H1 (cell line): ENCODE data around the gene PGBD5. TPM values are rescaled to one million over a fixed set of nuclear protein-coding genes. Genes with fewer than 3 reads are reported as not detected.

Experiments used
- CTCF ChIA-PET: fragments of 300-600 bp; sonication (Branson Sonifier 250); formaldehyde crosslinking; loops from one replicate; lab custom pipeline; 2021; ENCODE audit not compliant: partially characterized antibody; lab: Charles Lee
- POLR2A ChIA-PET: fragments of 300-600 bp; sonication (Branson Sonifier 250); formaldehyde crosslinking; loops from one replicate; lab custom pipeline; 2021; ENCODE audit warnings: inconsistent platforms; ENCODE audit not compliant: partially characterized antibody; lab: Charles Lee
- DNase-seq, 2 experiments: peaks; one replicate each; pipeline versions ENCODE4 v3.0.0 to v3.0.0-alpha.2; 2010 to 2022; ENCODE audit warnings: low spot score in 2 of 2, low read depth in 1 of 2, mixed read lengths in 1 of 2
- FAIRE-seq: peaks from 2 replicates; lab custom pipeline; 2011; peaks lifted over from hg19 to GRCh38; lab: Jason Lieb, UNC
- H2AFZ ChIP-seq: 2 replicates; pipeline ENCODE4 v1.8.1; 2012; ENCODE audit warnings: low read length, inconsistent platforms
- H2AK5ac ChIP-seq: 2 replicates; pipeline ENCODE4 v1.6.1; 2013; ENCODE audit warnings: low read depth, low read length
- H2BK120ac ChIP-seq: replicated peaks from 2 replicates; pipeline ENCODE3; 2013; ENCODE audit warnings: low read depth, low read length, inconsistent platforms
- H2BK12ac ChIP-seq: 2 replicates; pipeline ENCODE4 v1.6.1; 2013; ENCODE audit warnings: low read depth, low read length
- H2BK15ac ChIP-seq: 2 replicates; pipeline ENCODE4 v1.6.1; 2013; ENCODE audit warnings: low read length
- H2BK20ac ChIP-seq: 2 replicates; pipeline ENCODE4 v1.6.1; 2013; ENCODE audit warnings: low read length
- H2BK5ac ChIP-seq: 2 replicates; pipeline ENCODE4 v1.6.1; 2013; ENCODE audit warnings: low read depth, low read length
- H3K14ac ChIP-seq: 2 replicates; pipeline ENCODE4 v1.6.1; 2013; ENCODE audit warnings: inconsistent platforms; ENCODE audit not compliant: insufficient read length
- H3K18ac ChIP-seq: 2 replicates; pipeline ENCODE4 v1.6.1; 2013; ENCODE audit warnings: low read length; ENCODE audit errors: extremely low read depth
- H3K23ac ChIP-seq: 2 replicates; pipeline ENCODE4 v1.6.1; 2013; ENCODE audit warnings: inconsistent platforms; ENCODE audit not compliant: insufficient read length
- H3K23me2 ChIP-seq: 2 replicates; pipeline ENCODE4 v1.6.1; 2013; ENCODE audit warnings: low read depth, low read length
- H3K27ac ChIP-seq: 2 replicates; pipeline ENCODE4 v1.6.1; 2011; ENCODE audit warnings: low read depth, low read length, inconsistent platforms
- H3K27me3 ChIP-seq, 4 experiments: replicated peaks in 1 of 4; 1 replicate in 1 of 4; 2 replicates in 3 of 4; pipeline versions ENCODE4 v1.6.1 to v1.8.1; 2011 to 2013; ENCODE audit warnings: low read length in 3 of 4, mild to moderate bottlenecking in 3 of 4, inconsistent platforms in 2 of 4, mixed read lengths in 2 of 4, moderate library complexity in 1 of 4; ENCODE audit not compliant: control insufficient read depth in 3 of 4, insufficient read depth in 3 of 4; ENCODE audit errors: extremely low read depth in 1 of 4
- H3K36me3 ChIP-seq, 4 experiments: 2 replicates each; pipeline versions ENCODE4 v1.6.1 to v1.8.1; 2011 to 2013; ENCODE audit warnings: mild to moderate bottlenecking in 4 of 4, low read length in 3 of 4, moderate library complexity in 2 of 4, control low read depth in 1 of 4, inconsistent platforms in 1 of 4; ENCODE audit not compliant: insufficient read depth in 4 of 4, control insufficient read depth in 2 of 4
- H3K4ac ChIP-seq: replicated peaks from 2 replicates; pipeline ENCODE3; 2013; ENCODE audit warnings: low read length, low read depth, mixed read lengths, inconsistent platforms; ENCODE audit not compliant: insufficient read length
- H3K4me1 ChIP-seq, 4 experiments: replicated peaks in 1 of 4; 1 replicate in 1 of 4; 2 replicates in 3 of 4; pipeline versions ENCODE4 v1.6.1 to v1.8.1; 2011 to 2013; ENCODE audit warnings: low read length in 3 of 4, inconsistent platforms in 2 of 4, mixed read lengths in 1 of 4; ENCODE audit not compliant: insufficient read depth in 4 of 4, control insufficient read depth in 3 of 4
- H3K4me2 ChIP-seq, 2 experiments: 2 replicates each; pipeline versions ENCODE4 v1.6.1 to v1.8.1; 2011 to 2013; ENCODE audit warnings: low read depth in 2 of 2, low read length in 2 of 2, control low read depth in 1 of 2, inconsistent platforms in 1 of 2, mild to moderate bottlenecking in 1 of 2; ENCODE audit not compliant: insufficient read depth in 1 of 2
- H3K4me3 ChIP-seq, 4 experiments: fragments of 200-600, 300-600 bp in 1 of 4; sonication (generic), shearing (Covaris generic), sonication (Bioruptor Twin) in 1 of 4; 2 replicates each; pipeline versions ENCODE4 v1.5.1 to v1.8.1; 2011 to 2016; ENCODE audit warnings: low read length in 4 of 4, low read depth in 3 of 4, control low read depth in 2 of 4, inconsistent platforms in 2 of 4, mild to moderate bottlenecking in 2 of 4, mixed read lengths in 1 of 4, moderate library complexity in 1 of 4; ENCODE audit not compliant: insufficient read depth in 2 of 4; ENCODE audit errors: extremely low read depth in 1 of 4
- H3K56ac ChIP-seq: replicated peaks from 2 replicates; pipeline ENCODE3; 2013; ENCODE audit warnings: low read depth, mild to moderate bottlenecking, mixed read lengths, low read length, inconsistent platforms; ENCODE audit not compliant: insufficient read length
- H3K79me1 ChIP-seq: 2 replicates; pipeline ENCODE4 v1.6.1; 2013; ENCODE audit warnings: low read depth, low read length, control low read depth
- H3K79me2 ChIP-seq, 2 experiments: 2 replicates each; pipeline versions ENCODE4 v1.6.1 to v1.8.1; 2012 to 2013; ENCODE audit warnings: low read length in 2 of 2, mild to moderate bottlenecking in 2 of 2, inconsistent platforms in 1 of 2; ENCODE audit not compliant: insufficient read depth in 2 of 2, control insufficient read depth in 1 of 2
- H3K9ac ChIP-seq, 4 experiments: replicated peaks in 1 of 4; 1 replicate in 1 of 4; 2 replicates in 3 of 4; pipeline versions ENCODE4 v1.6.1 to v1.8.1; 2011 to 2013; ENCODE audit warnings: low read depth in 3 of 4, low read length in 3 of 4, control low read depth in 2 of 4, mild to moderate bottlenecking in 2 of 4, moderate library complexity in 2 of 4, inconsistent platforms in 1 of 4; ENCODE audit errors: extremely low read depth in 1 of 4
- H3K9me3 ChIP-seq, 2 experiments: 2 replicates each; pipeline versions ENCODE4 v1.6.1 to v1.8.1; 2012 to 2013; ENCODE audit warnings: mild to moderate bottlenecking in 2 of 2, moderate library complexity in 2 of 2, control low read depth in 1 of 2, inconsistent platforms in 1 of 2, low read depth in 1 of 2, low read length in 1 of 2, mixed read lengths in 1 of 2; ENCODE audit not compliant: insufficient read depth in 2 of 2
- H4K20me1 ChIP-seq, 2 experiments: replicated peaks in 1 of 2; 2 replicates each; pipeline versions ENCODE3 to v1.8.1; 2011 to 2013; ENCODE audit warnings: inconsistent platforms in 2 of 2, low read length in 2 of 2, mild to moderate bottlenecking in 1 of 2; ENCODE audit not compliant: insufficient read depth in 2 of 2, control insufficient read depth in 1 of 2
- H4K5ac ChIP-seq: 2 replicates; pipeline ENCODE4 v1.6.1; 2013; ENCODE audit warnings: low read length, low read depth, mixed read lengths, inconsistent platforms; ENCODE audit not compliant: insufficient read length
- H4K8ac ChIP-seq: 2 replicates; pipeline ENCODE4 v1.8.0; 2013; ENCODE audit warnings: mild to moderate bottlenecking, moderate library complexity, low read length, inconsistent platforms; ENCODE audit not compliant: insufficient read depth; ENCODE audit errors: extremely low read depth
- H4K91ac ChIP-seq: replicated peaks from 2 replicates; pipeline ENCODE3; 2013; ENCODE audit warnings: low read length, mixed read lengths, inconsistent platforms; ENCODE audit not compliant: insufficient read length
- CEBPB ChIP-seq: IDR thresholded peaks from 2 replicates; pipeline ENCODE4 v1.6.1; 2012; ENCODE audit warnings: low read depth, low read length
- CHD2 ChIP-seq: IDR thresholded peaks from 2 replicates; pipeline ENCODE4 v1.6.1; 2012; ENCODE audit warnings: low read length, improper control_type of control experiment
- PHF8 ChIP-seq: fragments of 200-600 bp; sonication (generic); conservative IDR thresholded peaks from 2 replicates; pipeline ENCODE4 v1.7.1; 2012; ENCODE audit warnings: low read depth, mild to moderate bottlenecking, inconsistent platforms, low read length, moderate library complexity
- SP4 ChIP-seq: IDR thresholded peaks from 2 replicates; pipeline ENCODE4 v1.6.1; 2012; ENCODE audit warnings: low read length, inconsistent platforms
- TAF7 ChIP-seq: optimal IDR thresholded peaks from 2 replicates; pipeline ENCODE3; 2011; ENCODE audit warnings: low read depth, mild to moderate bottlenecking, inconsistent platforms, low read length, moderate library complexity, borderline replicate concordance
- TBP ChIP-seq: IDR thresholded peaks from 2 replicates; pipeline ENCODE4 v1.6.1; 2011; ENCODE audit warnings: low read depth, low read length, improper control_type of control experiment
- TCF12 ChIP-seq: IDR thresholded peaks from 2 replicates; pipeline ENCODE4 v1.6.1; 2011; ENCODE audit warnings: low read depth, mild to moderate bottlenecking, low read length
- YY1 ChIP-seq: IDR thresholded peaks from 2 replicates; pipeline ENCODE4 v1.6.1; 2011; ENCODE audit warnings: low read depth, mild to moderate bottlenecking, low read length
- WGBS, 2 experiments: shearing (Covaris generic) in 1 of 2; methylation state at CpG; one replicate each; pipeline versions ENCODE4 v1.1.6 to v1.1.7; 2013 to 2015; ENCODE audit warnings: low lambda C conversion rate in 2 of 2, mixed read lengths in 2 of 2, inconsistent platforms in 1 of 2, low coverage in 1 of 2, missing lambda C conversion rate in 1 of 2; ENCODE audit not compliant: insufficient replicate concordance in 2 of 2, insufficient coverage in 1 of 2, insufficient read length in 1 of 2; ENCODE audit errors: extremely low coverage in 1 of 2, missing lambda C conversion rate in 1 of 2; 5-methylcytosine and 5-hydroxymethylcytosine counted together
- polyA plus RNA-seq, 7 experiments: library from polyadenylated mRNA; depleted of rRNA in 3 of 7; stranded (reverse) in 5 of 7; unstranded in 2 of 7; fragments of >200 nt in 5 of 7; fragments of 200-250 nt in 2 of 7; gene quantifications; 1 replicate in 5 of 7; 2 replicates in 1 of 7; 4 replicates in 1 of 7; pipeline versions ENCODE4 v1.2.1 to v1.2.3, GENCODE V29; 2011 to 2013; ENCODE audit warnings: missing spikeins in 2 of 7, mixed read lengths in 2 of 7
- total RNA-seq: library from RNA; stranded (reverse); fragmentation: NEBNext Ultra II Directional; extraction: Animal tissue kit (Norgen Biotek cat#: 25700); gene quantifications from 2 replicates; pipeline ENCODE4 v1.2.1, GENCODE V29; 2021

Gene PGBD5
- total and polyA plus RNA-seq, 2 of the 8 experiments (the other 6 are each of a cell fraction or from before 2014, with no cell fraction given) = 16.3 to 18.4 TPM

GRCh38 chr1:230323686-230324085 is 102.4 kb downstream of the PGBD5 start:
- H3K9ac ChIP-seq = no peak overlapping the region
- H3K27me3 ChIP-seq = no peaks in the 10 kb centered on the region
- H2AK5ac ChIP-seq = no peak overlapping the region
- no peak overlapping the region for H3K27ac ChIP-seq
- DNase-seq (no peak), FAIRE-seq (no peak)
- no peak overlapping the region for H3K56ac ChIP-seq
- H4K8ac ChIP-seq = no peak overlapping the region; the same call in 1 of the 2 replicates
- TF ChIP-seq TCF12 (no peak), YY1 (no peak), CEBPB (no peak), TBP (no peak), CHD2 (no peak), PHF8 (no peak), TAF7 (no peak), SP4 (no peak)
- H2BK15ac ChIP-seq = no peak overlapping the region
- 91% methylated on average over 9 of the region's 9 CpGs; no CpG with 5 or more reads in 1 of the 2 experiments for WGBS, 2 experiments
- H2BK12ac ChIP-seq = no peak overlapping the region
- no peak overlapping the region for H3K18ac ChIP-seq
- H3K79me2 ChIP-seq = no peaks in the 10 kb centered on the region
- H3K4me3 ChIP-seq = no peak overlapping the region
- H3K23me2 ChIP-seq = no peaks in the 10 kb centered on the region
- H2BK5ac ChIP-seq = no peak overlapping the region
- POLR2A ChIA-PET = no interaction called here
- H3K4me1 ChIP-seq = peaks cover 0 to 2% (median 0%) of the 10 kb centered on the region in 4 experiments; a peak in 1 of 7 replicates
- H3K23ac ChIP-seq = no peak overlapping the region
- H3K79me1 ChIP-seq = no peaks in the 10 kb centered on the region
- no peak overlapping the region for H3K4me2 ChIP-seq
- H3K36me3 ChIP-seq = peaks cover 5 to 17% (median 10%) of the 10 kb centered on the region in 4 experiments; a peak in 7 of 8 replicates
- no peaks in the 10 kb centered on the region for H3K9me3 ChIP-seq
- H4K5ac ChIP-seq = no peak overlapping the region
- CTCF ChIA-PET = interaction anchor here (0.6 kb wide), 1 partner anchor 320 kb away, joined by 3 read pairs; no protein-coding TSS in a partner anchor
- no peaks in the 10 kb centered on the region for H4K20me1 ChIP-seq
- no peak overlapping the region for H4K91ac ChIP-seq
- no peak overlapping the region for H2AFZ ChIP-seq
- no peak overlapping the region for H3K14ac ChIP-seq
- H2BK120ac ChIP-seq = no peak overlapping the region
- no peak overlapping the region for H2BK20ac ChIP-seq
- no peak overlapping the region for H3K4ac ChIP-seq
